NCI-H748 (cell line): ENCODE measurements around the gene LNPK.
"Not testable (repeated sequence)": the region's sequence is repeated elsewhere in the genome, so short reads cannot be mapped to it uniquely, and the experiment has no call there.

ENCODE experiments used
- DNase-seq: peaks from one replicate; lab custom pipeline; 2025; ENCODE audit not compliant: unreplicated experiment; lab: John Stamatoyannopoulos, UW

LNPK gene

GRCh38 chr2:175973373-175973772 lies 28.7 kb downstream of the LNPK start:
- DNase-seq, result no peak

- no peak for DNase-seq
Measured at GRCh38 chr2:175966839-175967238, 35.2 kb downstream of the LNPK start.

- no peak for DNase-seq
Measured at GRCh38 chr2:175965773-175966172, 36.3 kb downstream of the LNPK start.

GRCh38 chr2:175964195-175964594 lies 37.9 kb downstream of the LNPK start:
- peak; percentile 40 for DNase-seq

GRCh38 chr2:175963171-175963570 lies 38.9 kb downstream of the LNPK start:
- DNase-seq, result not testable (repeated sequence)

GRCh38 chr2:175957845-175958244 lies 44.2 kb downstream of the LNPK start:
- no peak for DNase-seq

GRCh38 chr2:175955136-175955535 lies 46.9 kb downstream of the LNPK start:
- DNase-seq, result no peak

- DNase-seq, result no peak
Measured at GRCh38 chr2:175950512-175950911, 51.6 kb downstream of the LNPK start.

- no peak for DNase-seq
Measured at GRCh38 chr2:175948191-175948590, 53.9 kb downstream of the LNPK start.

- no peak for DNase-seq
Measured at GRCh38 chr2:175947073-175947472, 55.0 kb downstream of the LNPK start.

GRCh38 chr2:175941699-175942098 lies 60.4 kb downstream of the LNPK start:
- no peak for DNase-seq

GRCh38 chr2:175937216-175937615 lies 64.9 kb downstream of the LNPK start:
- no peak for DNase-seq

GRCh38 chr2:175935289-175936181 lies 66.5 kb downstream of the LNPK start:
- no peak for DNase-seq

- DNase-seq, result no peak
Measured at GRCh38 chr2:175932675-175933074, 69.4 kb downstream of the LNPK start.

- DNase-seq, result no peak
Measured at GRCh38 chr2:175931805-175932204, 70.3 kb downstream of the LNPK start.

GRCh38 chr2:175930504-175930903 lies 71.6 kb downstream of the LNPK start:
- DNase-seq, result peak; percentile 14

- no peak for DNase-seq
Measured at GRCh38 chr2:175929850-175930249, 72.2 kb downstream of the LNPK start.

- DNase-seq, result no peak
Measured at GRCh38 chr2:175926272-175926671, 75.8 kb downstream of the LNPK start.

GRCh38 chr2:175922160-175922559 lies 79.9 kb downstream of the LNPK start:
- DNase-seq, result no peak

GRCh38 chr2:175918935-175919334 lies 83.1 kb downstream of the LNPK start:
- DNase-seq, result no peak

- no peak for DNase-seq
Measured at GRCh38 chr2:175914846-175915245, 87.2 kb downstream of the LNPK start.

GRCh38 chr2:175913849-175914743 lies 88.0 kb downstream of the LNPK start:
- not testable (repeated sequence) for DNase-seq
